ENCODE results near the gene GRIK4.

GRIK4 gene

GRCh38 chr11:120551191-120551590 is 39.6 kb downstream of the GRIK4 start:
- no peak for DNase-seq

GRCh38 chr11:120554766-120555432 is 43.4 kb downstream of the GRIK4 start:
- DNase-seq: peak; percentile 57

GRCh38 chr11:120555433-120555773 is 43.9 kb downstream of the GRIK4 start:
- no peak for DNase-seq

- DNase-seq: no peak
These were observed 45.2 kb downstream of the GRIK4 start for GRCh38 chr11:120556797-120557196.

DNA sequence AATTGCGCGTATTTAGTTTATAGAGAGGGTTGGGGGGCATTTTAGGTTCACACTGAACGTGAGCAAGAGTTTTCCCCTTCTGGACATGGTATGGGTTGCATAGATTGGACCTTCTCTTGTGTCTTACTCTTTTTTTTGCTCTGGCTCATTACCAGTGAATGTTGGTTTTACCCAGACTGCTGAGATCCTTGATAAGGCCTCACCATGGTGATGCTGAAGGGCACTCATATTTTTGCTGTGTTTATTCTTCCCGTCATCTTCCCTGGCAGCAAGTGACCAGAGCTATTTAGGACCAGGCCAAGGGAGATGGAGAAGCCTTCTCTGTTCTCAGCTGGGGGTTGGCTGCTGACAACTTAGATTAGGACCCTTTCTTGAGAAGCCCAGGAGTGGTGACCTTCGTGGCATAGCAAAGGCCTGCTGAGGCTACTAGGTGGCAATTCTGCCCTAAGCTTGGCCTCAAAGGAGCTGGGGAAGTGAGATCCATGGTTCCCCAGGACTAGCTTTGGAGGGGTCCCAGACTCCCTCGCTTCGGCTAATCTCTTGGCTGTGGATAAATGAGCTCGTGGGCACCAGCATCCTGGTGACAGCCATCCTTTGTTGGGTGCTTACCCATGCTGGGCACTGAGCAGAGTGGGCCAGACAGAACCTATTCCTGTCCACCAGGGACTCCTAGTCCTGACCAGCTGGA is 47.3 kb downstream of the GRIK4 start:
- DNase-seq: no peak

- no peak for DNase-seq
These were observed 49.7 kb downstream of the GRIK4 start for GRCh38 chr11:120561286-120561685.

- DNase-seq: no peak
These were observed 51.4 kb downstream of the GRIK4 start for GRCh38 chr11:120562806-120563425.

- DNase-seq: no peak
These were observed 52.4 kb downstream of the GRIK4 start for GRCh38 chr11:120563703-120564572.

DNA sequence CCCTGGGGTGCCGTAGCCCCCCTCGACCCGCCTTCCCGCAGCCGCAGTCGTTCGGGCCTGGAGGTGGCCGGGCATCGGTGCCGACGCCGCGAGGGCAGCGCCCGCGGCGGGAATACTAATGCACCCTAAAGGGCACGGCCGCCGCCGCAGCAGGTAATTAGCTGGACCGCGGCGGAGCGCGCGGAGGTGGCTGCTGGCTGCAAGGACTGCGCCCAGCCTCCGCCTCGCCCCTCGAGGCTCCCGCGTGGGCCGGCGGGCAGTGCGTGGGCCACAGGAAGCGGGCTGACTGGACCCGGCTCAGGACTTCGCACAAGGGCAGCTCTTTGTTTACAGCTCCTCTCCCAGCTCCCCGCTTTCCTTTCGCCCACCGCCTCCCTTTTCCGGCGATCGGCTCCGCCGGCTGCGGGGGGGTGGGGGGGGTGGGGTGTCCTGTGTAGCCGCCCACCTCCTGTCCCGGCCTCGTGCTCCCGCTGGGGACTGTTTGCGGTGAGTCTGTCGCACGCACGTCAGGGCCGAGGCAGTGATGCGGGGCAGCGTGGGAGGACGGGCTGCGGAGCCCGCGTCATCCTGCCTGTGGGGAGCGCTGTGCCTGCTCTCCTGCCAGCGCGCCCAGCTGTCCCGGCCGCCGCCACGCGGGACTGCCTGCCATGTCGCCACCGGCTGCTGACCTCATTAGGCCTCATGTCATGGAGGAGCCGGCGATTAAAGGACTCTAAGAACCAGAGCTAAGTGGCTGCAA is 53.2 kb downstream of the GRIK4 start:
- no peak for DNase-seq

DNA sequence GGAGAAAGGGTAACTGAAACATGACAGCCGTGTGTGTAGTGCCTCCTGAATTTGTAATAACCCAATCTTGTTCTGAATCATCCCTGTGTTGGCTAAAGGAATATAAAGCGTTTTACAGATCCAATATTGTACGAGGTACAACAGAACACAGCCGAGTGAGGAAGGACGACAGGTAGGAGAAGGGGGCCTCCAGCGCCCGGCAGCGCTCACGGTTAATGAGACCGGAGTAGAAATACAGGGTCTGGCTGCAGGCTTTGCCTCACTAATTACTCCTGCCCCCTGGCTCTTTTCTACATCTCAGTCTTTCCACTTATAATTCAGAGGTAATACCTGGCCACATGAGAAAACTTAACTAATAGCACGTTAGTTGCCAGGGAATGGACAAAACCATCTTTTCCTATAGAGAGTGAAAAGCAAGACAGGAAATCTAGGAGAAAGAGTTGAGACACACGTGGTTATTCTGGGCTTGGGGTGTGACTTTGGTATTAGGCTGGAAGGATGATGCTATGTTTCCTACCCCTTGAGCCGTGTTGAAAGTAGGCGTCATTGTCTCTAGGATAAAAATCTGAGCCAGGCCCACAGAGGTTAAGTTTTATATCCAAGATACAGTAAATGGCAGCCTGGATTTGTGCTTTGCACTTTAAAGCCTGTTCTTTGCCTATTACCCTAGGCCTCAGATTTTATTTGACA is 54.1 kb downstream of the GRIK4 start:
- no peak for DNase-seq

GRCh38 chr11:120566176-120566575 is 54.6 kb downstream of the GRIK4 start:
- DNase-seq: no peak

DNA sequence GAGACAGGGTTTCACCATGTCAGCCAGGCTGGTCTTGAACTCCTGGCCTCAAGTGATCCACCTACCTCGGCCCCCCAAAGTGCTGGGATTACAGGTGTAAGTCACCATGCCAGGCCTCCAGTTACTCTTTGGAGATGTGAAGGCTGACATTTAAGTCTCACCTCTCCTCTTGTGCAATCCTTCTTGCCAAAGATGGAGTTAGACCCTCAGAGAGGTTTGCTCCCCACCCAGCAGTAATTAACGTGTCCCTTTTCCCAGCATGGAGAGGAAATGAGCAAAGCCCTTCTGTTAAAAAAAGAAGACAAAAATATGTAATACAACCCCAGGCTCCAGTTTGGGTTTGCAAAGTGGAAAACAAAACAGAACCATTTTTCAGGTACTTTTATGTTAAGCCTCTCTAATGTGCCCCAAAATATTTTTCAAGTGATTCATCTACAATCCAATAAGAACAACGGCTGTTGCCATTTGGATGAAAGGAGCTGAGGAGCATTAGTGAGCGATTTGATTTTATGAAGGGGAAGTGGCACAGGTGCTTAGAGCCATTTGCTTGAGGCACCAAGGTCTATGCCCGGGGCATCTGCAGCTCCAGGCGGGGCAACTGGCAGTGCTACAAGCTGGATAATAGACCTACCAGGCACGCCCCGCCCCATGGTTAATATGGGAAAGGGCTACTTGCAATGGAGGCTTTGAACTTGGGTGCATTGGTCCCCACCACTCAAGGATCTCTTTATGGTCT is 57.2 kb downstream of the GRIK4 start:
- no peak for DNase-seq

GRCh38 chr11:120569861-120570260 is 58.3 kb downstream of the GRIK4 start:
- DNase-seq: no peak

DNA sequence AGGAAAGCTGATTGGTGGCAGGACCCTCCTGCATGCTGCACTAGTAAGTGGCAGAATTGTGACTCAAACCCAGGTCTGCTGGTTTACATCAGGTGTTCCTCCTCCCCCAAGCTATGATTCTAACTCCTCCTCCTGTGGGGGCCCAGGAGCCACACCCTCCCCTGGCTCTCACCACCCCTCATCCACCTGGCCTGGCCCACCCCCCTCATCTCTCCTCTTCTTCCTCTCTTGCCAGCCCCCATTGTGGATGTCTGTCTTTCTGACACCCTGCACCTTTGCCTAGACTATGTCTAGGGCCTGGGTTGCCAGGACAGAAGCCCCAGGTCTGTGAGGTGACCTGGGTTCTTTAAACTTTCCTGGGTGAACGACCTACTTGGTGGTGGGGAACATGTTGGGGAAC is 59.9 kb downstream of the GRIK4 start:
- DNase-seq: peak; percentile 1

- peak; percentile 0 for DNase-seq
These were observed 62.3 kb downstream of the GRIK4 start for GRCh38 chr11:120573756-120574354.

DNA sequence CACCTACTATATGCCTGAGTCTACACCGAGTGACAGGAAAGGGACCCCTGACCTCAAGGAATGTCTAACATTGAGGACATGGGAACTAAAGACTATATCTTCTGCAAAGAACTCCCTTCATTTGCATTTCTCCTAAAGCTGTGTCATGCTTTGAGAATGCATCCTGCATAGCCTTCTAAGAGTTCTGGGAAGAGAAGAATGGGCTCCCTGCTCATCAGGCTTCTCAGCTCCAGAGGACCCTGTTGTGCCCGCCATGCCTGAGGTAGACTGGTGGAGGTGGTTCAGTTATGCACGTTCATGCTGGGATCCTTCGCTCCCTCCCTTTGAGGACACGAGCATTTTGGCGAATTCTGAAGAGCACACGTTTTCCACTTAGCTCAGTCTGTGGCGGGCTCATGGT is 63.3 kb downstream of the GRIK4 start:
- no peak for DNase-seq

DNA sequence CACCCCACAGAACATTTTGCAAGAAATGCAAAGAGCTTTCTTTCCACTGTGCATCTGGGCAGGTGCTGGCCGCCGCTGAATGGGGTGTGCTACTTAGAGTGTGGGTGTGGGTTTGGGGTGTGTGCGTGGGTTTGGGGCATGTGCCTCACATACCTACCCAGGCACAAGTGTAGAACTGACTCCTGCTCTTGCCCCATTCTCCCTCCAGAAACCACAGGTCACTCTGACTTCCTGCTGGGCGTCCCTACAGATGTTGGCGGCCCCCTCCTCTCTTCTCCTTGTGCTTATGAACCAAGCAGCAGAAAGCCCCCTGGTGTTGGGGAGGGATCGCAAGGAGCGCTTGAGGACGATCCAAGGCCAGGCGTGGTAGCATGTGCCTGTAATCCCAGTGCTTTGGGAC is 63.9 kb downstream of the GRIK4 start:
- no peak for DNase-seq

GRCh38 chr11:120576606-120577005 is 65.1 kb downstream of the GRIK4 start:
- no peak for DNase-seq

- no peak for DNase-seq
These were observed 65.5 kb downstream of the GRIK4 start for GRCh38 chr11:120577041-120577440.

- no peak for DNase-seq
These were observed 66.2 kb downstream of the GRIK4 start for GRCh38 chr11:120577624-120578363.

Data from RPMI8226 (cell line).